ENCODE measurements around the gene MPRIP. TPM values are rescaled to one million over a fixed set of nuclear protein-coding genes. Genes with fewer than 3 reads are reported as not detected.

The MPRIP gene
- total RNA-seq, 1 donor from 2014 or later, result 275 TPM

DNA sequence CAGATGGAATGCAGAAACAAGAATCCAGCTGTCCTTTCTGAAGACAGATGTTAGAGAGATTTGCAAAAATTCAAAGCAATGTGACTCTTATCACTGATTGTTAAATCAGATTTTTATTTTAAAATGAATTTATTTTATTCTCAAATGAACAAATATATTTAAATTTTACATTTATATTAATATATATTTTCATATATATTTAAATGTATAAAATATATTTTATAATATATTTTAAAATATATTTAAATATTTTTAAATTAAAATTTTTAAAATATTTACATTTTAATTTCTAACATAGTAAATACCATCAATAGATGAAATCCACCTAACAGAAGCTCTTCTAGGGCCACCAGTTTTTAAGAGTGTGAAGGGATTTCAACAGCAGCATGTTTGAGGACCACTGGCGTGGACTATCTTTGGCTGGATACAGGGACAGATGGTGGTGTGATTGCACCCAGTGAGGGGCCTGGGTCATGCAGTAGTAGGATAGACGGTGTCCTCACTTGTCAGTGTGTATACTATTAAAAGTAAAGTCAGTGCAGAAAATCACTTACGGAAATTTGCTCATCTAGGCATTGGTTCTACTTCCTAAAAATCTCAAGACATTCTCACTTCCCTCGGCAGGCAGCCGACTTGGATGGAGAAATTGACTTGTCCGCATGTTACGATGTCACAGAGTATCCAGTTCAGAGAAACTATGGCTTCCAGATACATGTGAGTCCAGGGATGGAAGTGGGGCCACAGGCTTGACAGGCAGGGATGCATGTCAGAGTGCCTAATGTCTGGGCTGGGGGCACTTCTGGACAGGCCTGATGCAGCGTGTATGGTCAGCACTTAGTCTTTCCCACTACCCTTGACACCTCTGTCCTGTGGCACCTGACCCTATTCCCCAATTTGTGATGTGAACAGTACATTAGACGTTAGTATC lies 107.5 kb downstream of the MPRIP start:
- no peak for DNase-seq (ENCODE audit: extremely low spot score, unreplicated experiment)
- no peaks in the 10 kb centered on the region for H3K9me3 Mint-ChIP-seq
- H3K27ac Mint-ChIP-seq, result no peak overlapping the region
- H3K4me3 Mint-ChIP-seq, result no peak overlapping the region
- TF ChIP-seq, protein P1, sequence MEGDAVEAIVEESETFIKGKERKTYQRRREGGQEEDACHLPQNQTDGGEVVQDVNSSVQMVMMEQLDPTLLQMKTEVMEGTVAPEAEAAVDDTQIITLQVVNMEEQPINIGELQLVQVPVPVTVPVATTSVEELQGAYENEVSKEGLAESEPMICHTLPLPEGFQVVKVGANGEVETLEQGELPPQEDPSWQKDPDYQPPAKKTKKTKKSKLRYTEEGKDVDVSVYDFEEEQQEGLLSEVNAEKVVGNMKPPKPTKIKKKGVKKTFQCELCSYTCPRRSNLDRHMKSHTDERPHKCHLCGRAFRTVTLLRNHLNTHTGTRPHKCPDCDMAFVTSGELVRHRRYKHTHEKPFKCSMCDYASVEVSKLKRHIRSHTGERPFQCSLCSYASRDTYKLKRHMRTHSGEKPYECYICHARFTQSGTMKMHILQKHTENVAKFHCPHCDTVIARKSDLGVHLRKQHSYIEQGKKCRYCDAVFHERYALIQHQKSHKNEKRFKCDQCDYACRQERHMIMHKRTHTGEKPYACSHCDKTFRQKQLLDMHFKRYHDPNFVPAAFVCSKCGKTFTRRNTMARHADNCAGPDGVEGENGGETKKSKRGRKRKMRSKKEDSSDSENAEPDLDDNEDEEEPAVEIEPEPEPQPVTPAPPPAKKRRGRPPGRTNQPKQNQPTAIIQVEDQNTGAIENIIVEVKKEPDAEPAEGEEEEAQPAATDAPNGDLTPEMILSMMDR (conservative IDR thresholded peaks at IDR 0.05), result no peak
- no peaks in the 10 kb centered on the region for H3K4me1 Mint-ChIP-seq (ENCODE audit: unreplicated experiment)
- no peaks in the 10 kb centered on the region for H3K27me3 Mint-ChIP-seq
- peaks cover 24% of the 10 kb centered on the region for H3K36me3 Mint-ChIP-seq

DNA sequence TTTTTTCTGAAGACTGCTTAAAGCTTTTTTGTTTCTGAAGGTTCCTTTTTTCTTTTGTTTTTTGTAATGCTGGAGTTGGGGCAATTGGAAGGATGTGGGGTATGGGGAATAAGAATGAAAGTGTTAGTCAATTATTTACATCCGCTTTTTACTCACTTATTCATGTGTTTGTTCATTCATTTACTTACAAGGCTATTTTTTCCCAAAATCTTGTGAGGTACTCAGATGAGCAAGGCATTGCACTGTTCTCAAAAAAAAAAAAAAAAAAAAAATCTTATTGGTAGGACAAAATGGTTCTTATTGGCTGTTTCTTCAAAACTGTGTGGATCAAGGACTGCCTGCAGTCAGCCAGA lies 108.2 kb downstream of the MPRIP start:
- DNase-seq (ENCODE audit: extremely low spot score, unreplicated experiment), result no peak
- H3K9me3 Mint-ChIP-seq, result no peaks in the 10 kb centered on the region
- H3K27ac Mint-ChIP-seq, result no peak overlapping the region
- peaks cover 24% of the 10 kb centered on the region for H3K36me3 Mint-ChIP-seq
- TF ChIP-seq, protein P1 (conservative IDR thresholded peaks at IDR 0.05), result no peak
- H3K4me3 Mint-ChIP-seq, result no peak overlapping the region
- no peaks in the 10 kb centered on the region for H3K27me3 Mint-ChIP-seq
- H3K4me1 Mint-ChIP-seq (ENCODE audit: unreplicated experiment), result no peaks in the 10 kb centered on the region

DNA sequence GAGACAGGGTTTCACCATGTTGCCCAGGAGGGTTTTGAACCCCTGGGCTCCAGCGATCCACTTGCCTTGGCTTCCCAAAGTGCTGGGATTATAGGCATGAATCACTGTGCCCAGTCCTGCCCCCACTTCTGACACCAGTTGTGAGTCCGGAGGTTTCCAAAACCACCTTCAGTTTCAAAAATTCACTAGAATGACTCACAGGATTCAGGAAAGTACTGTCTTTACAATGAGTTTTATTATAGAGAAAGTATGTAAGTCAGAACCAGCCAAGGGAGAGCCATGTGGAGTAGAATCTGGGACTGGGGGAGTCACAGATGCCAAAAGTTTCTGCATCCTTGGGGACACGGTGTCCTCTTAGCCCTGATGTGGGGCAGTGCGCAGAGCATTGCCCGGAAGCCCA lies 108.8 kb downstream of the MPRIP start:
- H3K27ac Mint-ChIP-seq, result no peak overlapping the region
- DNase-seq (ENCODE audit: extremely low spot score, unreplicated experiment), result no peak
- no peaks in the 10 kb centered on the region for H3K27me3 Mint-ChIP-seq
- H3K9me3 Mint-ChIP-seq, result no peaks in the 10 kb centered on the region
- H3K36me3 Mint-ChIP-seq, result peaks cover 24% of the 10 kb centered on the region
- H3K4me1 Mint-ChIP-seq (ENCODE audit: unreplicated experiment), result no peaks in the 10 kb centered on the region
- no peak overlapping the region for H3K4me3 Mint-ChIP-seq
- TF ChIP-seq, protein P1 (conservative IDR thresholded peaks at IDR 0.05), result no peak

DNA sequence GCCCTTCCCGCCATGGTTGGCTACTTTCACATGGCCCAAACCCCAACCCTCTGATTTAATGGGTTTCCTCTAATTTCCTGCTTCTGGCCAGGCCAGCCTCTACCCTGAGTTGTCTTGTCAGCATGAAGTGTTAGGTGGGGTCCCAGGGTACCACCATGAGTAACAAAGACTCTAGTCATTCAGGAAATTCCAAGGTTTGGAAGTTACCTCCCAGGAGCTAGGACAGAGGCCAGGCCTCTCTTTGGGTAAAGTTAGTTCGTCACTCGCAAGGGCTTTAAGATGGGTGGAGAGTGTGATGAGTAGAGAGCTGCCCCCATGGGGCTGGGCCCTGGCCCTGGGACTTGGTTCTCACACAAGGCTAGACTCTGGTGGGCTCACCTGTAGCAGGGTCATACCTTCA lies 109.3 kb downstream of the MPRIP start:
- no peaks in the 10 kb centered on the region for H3K27me3 Mint-ChIP-seq
- H3K27ac Mint-ChIP-seq, result peak overlapping the region; percentile 61
- H3K9me3 Mint-ChIP-seq, result no peaks in the 10 kb centered on the region
- DNase-seq (ENCODE audit: extremely low spot score, unreplicated experiment), result no peak
- no peak overlapping the region for H3K4me3 Mint-ChIP-seq
- TF ChIP-seq, protein P1 (conservative IDR thresholded peaks at IDR 0.05), result no peak
- H3K4me1 Mint-ChIP-seq (ENCODE audit: unreplicated experiment), result no peaks in the 10 kb centered on the region
- H3K36me3 Mint-ChIP-seq, result peaks cover 24% of the 10 kb centered on the region

DNA sequence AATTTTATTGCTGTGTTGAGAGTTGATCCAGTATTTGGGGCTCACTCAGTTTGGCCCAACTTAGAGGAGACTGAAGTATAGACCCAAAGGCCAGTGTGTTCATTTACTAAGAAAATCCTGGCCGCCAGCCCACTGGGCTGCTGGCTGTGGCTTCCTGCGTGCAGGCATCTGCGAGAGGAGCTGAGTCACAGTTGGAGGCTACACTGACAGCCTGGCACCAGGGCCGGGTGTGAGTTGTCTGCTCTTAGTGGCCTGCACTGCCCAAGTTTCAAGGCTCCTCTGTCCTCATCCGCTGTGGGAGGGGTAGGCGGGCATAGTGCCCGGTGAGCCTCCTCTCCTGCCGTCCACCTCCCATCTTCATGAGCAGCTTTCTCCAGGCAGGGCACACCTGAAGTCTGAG lies 109.7 kb downstream of the MPRIP start:
- peak overlapping the region; percentile 61 for H3K27ac Mint-ChIP-seq
- no peaks in the 10 kb centered on the region for H3K9me3 Mint-ChIP-seq
- peaks cover 21% of the 10 kb centered on the region for H3K36me3 Mint-ChIP-seq
- TF ChIP-seq, protein P1 (conservative IDR thresholded peaks at IDR 0.05), result no peak
- no peak overlapping the region for H3K4me3 Mint-ChIP-seq
- no peak for DNase-seq (ENCODE audit: extremely low spot score, unreplicated experiment)
- no peaks in the 10 kb centered on the region for H3K4me1 Mint-ChIP-seq (ENCODE audit: unreplicated experiment)
- no peaks in the 10 kb centered on the region for H3K27me3 Mint-ChIP-seq

All from type B pancreatic cell (in vitro differentiated cells).